A673 (cell line): ENCODE measurements around the gene TWNK.

ENCODE experiments used
- CTCF ChIP-seq: fragments of 300-800, 200-600 bp; sonication (generic); conservative IDR thresholded peaks from 2 replicates; pipeline ENCODE4 v1.5.1; 2017; ENCODE audit warnings: low read depth, mild to moderate bottlenecking, antibody characterized with exemption, low read length, moderate library complexity, mixed read lengths
- EZH2 ChIP-seq: fragments of 200-600 bp; sonication (generic); IDR thresholded peaks from 2 replicates; pipeline ENCODE4 v1.6.1; 2017; ENCODE audit warnings: borderline replicate concordance, low read depth, mild to moderate bottlenecking, mixed read lengths, antibody characterized with exemption, low read length; ENCODE audit not compliant: poor library complexity, severe bottlenecking

DNA sequence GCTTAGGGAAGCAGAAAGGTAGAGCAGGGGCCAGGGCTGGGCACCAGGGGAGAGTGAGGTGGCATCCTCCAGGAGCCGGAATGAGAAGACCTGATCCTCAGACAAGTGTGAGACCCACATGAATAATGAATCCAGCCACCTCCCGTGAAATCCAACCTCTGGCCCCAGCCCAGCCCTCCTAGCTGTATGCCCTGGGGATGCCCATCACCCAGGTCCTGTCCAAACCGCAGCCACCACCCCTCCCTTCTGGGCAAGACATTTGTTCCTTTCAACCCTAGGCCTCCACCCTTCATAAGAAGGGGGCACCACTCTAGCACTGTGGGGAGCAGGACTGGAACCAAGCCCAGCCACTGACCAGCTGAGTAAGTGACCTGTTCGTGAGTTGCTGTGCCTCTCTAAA, 33.9 kb downstream of the TWNK start:
- TF ChIP-seq EZH2 (no peak), CTCF (no peak)
